GM12878 (cell line): Measurements from ENCODE around the gene SMARCB1. TPM values are rescaled to one million over a fixed set of nuclear protein-coding genes. Genes with fewer than 3 reads are reported as not detected.
A peak's percentile ranks its signal among the peaks of the same experiment; 100 is the strongest.

Experiments
- ATAC-seq: fragments of 200-7000 bp; cut with Tn5 transposase; 3 replicates; pipeline ENCODE4 v1.9.1; 2020; ENCODE audit warnings: mild to moderate bottlenecking, moderate library complexity
- BruUV-seq: library from RNA; stranded (reverse); fragments of 400-500 nt; replicated peaks from 2 replicates; lab custom pipeline; 2021; lab: Mats Ljungman, UMichigan
- CTCF ChIA-PET: fragments of 300-600 bp; sonication (Branson Sonifier 250); formaldehyde crosslinking; extraction: SDS; loops from one replicate; lab custom pipeline; 2021; ENCODE audit warnings: inconsistent platforms; lab: Yijun Ruan, JAX
- POLR2A ChIA-PET: fragments of 350-600 bp; formaldehyde crosslinking; extraction: SDS; loops from one replicate; lab custom pipeline; 2021; ENCODE audit warnings: inconsistent platforms; lab: Charles Lee
- RAD21 ChIA-PET: fragments of 300-600 bp; sonication (Branson Sonifier 250); formaldehyde crosslinking; loops from one replicate; lab custom pipeline; 2023; ENCODE audit warnings: antibody characterized with exemption; ENCODE audit not compliant: unreplicated experiment; lab: Charles Lee
- SMC1A ChIA-PET: fragments of 300-600 bp; sonication (Branson Sonifier 250); formaldehyde crosslinking; loops from one replicate; lab custom pipeline; 2023; ENCODE audit not compliant: unreplicated experiment, uncharacterized antibody; lab: Charles Lee
- DNase-seq: peaks from one replicate; pipeline ENCODE4 v3.0.0-alpha.2; 2011; ENCODE audit warnings: low read depth, low spot score
- FAIRE-seq: peaks from 3 replicates; lab custom pipeline; 2011; peaks lifted over from hg19 to GRCh38; lab: Jason Lieb, UNC
- H2AFZ ChIP-seq: 2 replicates; pipeline ENCODE4 v1.6.0; 2011; ENCODE audit warnings: low read depth, low read length, control low read depth; ENCODE audit not compliant: control insufficient read depth
- H3K27ac ChIP-seq: 2 replicates; pipeline ENCODE4 v1.5.1; 2011; ENCODE audit warnings: control low read depth; ENCODE audit not compliant: control insufficient read depth, insufficient read depth
- H3K27me3 ChIP-seq, 2 experiments: replicated peaks in 1 of 2; 2 replicates each; pipeline versions ENCODE4 v1.6.0 to v1.6.1; 2011; ENCODE audit warnings: low read length in 1 of 2; ENCODE audit not compliant: control insufficient read depth in 2 of 2, insufficient read depth in 2 of 2
- H3K36me3 ChIP-seq, 2 experiments: 2 replicates each; pipeline ENCODE4 v1.5.1; 2011; ENCODE audit warnings: low read length in 1 of 2; ENCODE audit not compliant: control insufficient read depth in 2 of 2, insufficient read depth in 2 of 2
- H3K4me1 ChIP-seq: 2 replicates; pipeline ENCODE4 v1.6.1; 2011; ENCODE audit warnings: mild to moderate bottlenecking, low read length, moderate library complexity, mixed read lengths; ENCODE audit not compliant: control insufficient read depth, insufficient read depth
- H3K4me2 ChIP-seq: 2 replicates; pipeline ENCODE4 v1.6.0; 2011; ENCODE audit warnings: control low read depth; ENCODE audit not compliant: control insufficient read depth, insufficient read depth
- H3K4me3 ChIP-seq: fragments of 200-600 bp; sonication (generic); 2 replicates; pipeline ENCODE4 v1.5.1; 2016
- H3K79me2 ChIP-seq: 2 replicates; pipeline ENCODE4 v1.6.0; 2011; ENCODE audit warnings: low read length; ENCODE audit not compliant: control insufficient read depth, insufficient read depth
- H3K9ac ChIP-seq: 2 replicates; pipeline ENCODE4 v1.8.0; 2011; ENCODE audit warnings: low read length, control low read depth, mixed read lengths; ENCODE audit not compliant: control insufficient read depth, insufficient read depth
- H3K9me3 ChIP-seq: replicated peaks from 3 replicates; pipeline ENCODE4 v1.5.1; 2011; ENCODE audit warnings: mild to moderate bottlenecking, low read length; ENCODE audit not compliant: control insufficient read depth, insufficient read depth
- H4K20me1 ChIP-seq: 2 replicates; pipeline ENCODE4 v1.6.0; 2011; ENCODE audit not compliant: control insufficient read depth, insufficient read depth
- BACH1 ChIP-seq: fragments of 450-650 bp; IDR thresholded peaks from 2 replicates; pipeline ENCODE4 v1.6.1; 2017; ENCODE audit warnings: mild to moderate bottlenecking, borderline replicate concordance
- CHD2 ChIP-seq: IDR thresholded peaks from 2 replicates; pipeline ENCODE4 v1.6.1; 2011; ENCODE audit warnings: low read depth, low read length, improper control_type of control experiment, borderline replicate concordance
- CUX1 ChIP-seq: IDR thresholded peaks from 2 replicates; pipeline ENCODE4 v1.6.1; 2012; ENCODE audit warnings: improper control_type of control experiment, low read depth, low read length; ENCODE audit not compliant: insufficient replicate concordance
- FOXK2 ChIP-seq: fragments of 450-650 bp; IDR thresholded peaks from 2 replicates; pipeline ENCODE4 v1.6.1; 2017; ENCODE audit warnings: mild to moderate bottlenecking, moderate library complexity
- HCFC1 ChIP-seq: fragments of 150-350 bp; IDR thresholded peaks from 2 replicates; pipeline ENCODE4 v1.6.1; 2014; ENCODE audit warnings: low read length
- NFYB ChIP-seq: IDR thresholded peaks from 2 replicates; pipeline ENCODE4 v1.6.1; 2011; ENCODE audit warnings: low read depth, mild to moderate bottlenecking, low read length, improper control_type of control experiment, moderate library complexity; ENCODE audit not compliant: insufficient read depth
- RELA ChIP-seq: fragments of 450-650 bp; IDR thresholded peaks from 2 replicates; pipeline ENCODE4 v1.8.0; 2014; ENCODE audit warnings: borderline replicate concordance; ENCODE audit not compliant: partially characterized antibody
- WGBS: methylation state at CpG from one replicate; pipeline ENCODE4 v1.1.6; 2016; ENCODE audit warnings: low lambda C conversion rate; ENCODE audit not compliant: insufficient replicate concordance, insufficient coverage; ENCODE audit errors: missing lambda C conversion rate; 5-methylcytosine and 5-hydroxymethylcytosine counted together
- in situ Hi-C: fragments of 300-500 bp; cut with MboI; formaldehyde crosslinking; loops from 9 replicates; pipeline ENCODE4 v1.14.3; 2018; ENCODE audit warnings: mixed read lengths
- intact Hi-C: fragments of 100-400 bp; cut with micrococcal nuclease; formaldehyde crosslinking; loops from one replicate; pipeline ENCODE4 v1.14.2; 2022; ENCODE audit not compliant: unreplicated experiment
- polyA plus RNA-seq, 11 experiments: library from polyadenylated mRNA; depleted of rRNA in 4 of 11; unstranded in 6 of 11; stranded (reverse) in 5 of 11; fragments of >200 nt; fragmentation: Nextera tagmentation in 4 of 11; fragmentation: Illumina TruSeq in 1 of 11; extraction: Ambion mirVana in 4 of 11; extraction: Trizol in 1 of 11; gene quantifications; 1 replicate in 1 of 11; 2 replicates in 10 of 11; pipeline versions ENCODE4 v1.2.1 to v1.2.3, GENCODE V29; 2011 to 2016; ENCODE audit warnings: inconsistent platforms in 2 of 11, missing spikeins in 2 of 11, low read depth in 1 of 11
- total RNA-seq, 4 experiments: library from RNA; depleted of rRNA in 3 of 4; stranded (reverse); fragments of >200 nt in 3 of 4; fragmentation: Illumina TruSeq in 1 of 4; extraction: Trizol in 1 of 4; gene quantifications; 2 replicates each; pipeline versions ENCODE4 v1.2.1 to v1.2.3, GENCODE V29; 2013 to 2021
- TF ChIP-seq, protein P1 (sequence below): IDR thresholded peaks from 2 replicates; pipeline ENCODE4 v1.6.1; 2012; ENCODE audit warnings: low read depth, low read length, improper control_type of control experiment
- TF ChIP-seq, protein P2 (sequence below): IDR thresholded peaks from 2 replicates; pipeline ENCODE4 v1.6.1; 2011; ENCODE audit warnings: borderline replicate concordance, low read depth, mild to moderate bottlenecking, moderate library complexity, low read length; ENCODE audit not compliant: insufficient read depth, poor library complexity, severe bottlenecking

SMARCB1 gene
- total and polyA plus RNA-seq, 10 of the 15 experiments (the other 5 are each of a cell fraction or from before 2014, with no cell fraction given): 9.1 to 215 (median 183) TPM

DNA sequence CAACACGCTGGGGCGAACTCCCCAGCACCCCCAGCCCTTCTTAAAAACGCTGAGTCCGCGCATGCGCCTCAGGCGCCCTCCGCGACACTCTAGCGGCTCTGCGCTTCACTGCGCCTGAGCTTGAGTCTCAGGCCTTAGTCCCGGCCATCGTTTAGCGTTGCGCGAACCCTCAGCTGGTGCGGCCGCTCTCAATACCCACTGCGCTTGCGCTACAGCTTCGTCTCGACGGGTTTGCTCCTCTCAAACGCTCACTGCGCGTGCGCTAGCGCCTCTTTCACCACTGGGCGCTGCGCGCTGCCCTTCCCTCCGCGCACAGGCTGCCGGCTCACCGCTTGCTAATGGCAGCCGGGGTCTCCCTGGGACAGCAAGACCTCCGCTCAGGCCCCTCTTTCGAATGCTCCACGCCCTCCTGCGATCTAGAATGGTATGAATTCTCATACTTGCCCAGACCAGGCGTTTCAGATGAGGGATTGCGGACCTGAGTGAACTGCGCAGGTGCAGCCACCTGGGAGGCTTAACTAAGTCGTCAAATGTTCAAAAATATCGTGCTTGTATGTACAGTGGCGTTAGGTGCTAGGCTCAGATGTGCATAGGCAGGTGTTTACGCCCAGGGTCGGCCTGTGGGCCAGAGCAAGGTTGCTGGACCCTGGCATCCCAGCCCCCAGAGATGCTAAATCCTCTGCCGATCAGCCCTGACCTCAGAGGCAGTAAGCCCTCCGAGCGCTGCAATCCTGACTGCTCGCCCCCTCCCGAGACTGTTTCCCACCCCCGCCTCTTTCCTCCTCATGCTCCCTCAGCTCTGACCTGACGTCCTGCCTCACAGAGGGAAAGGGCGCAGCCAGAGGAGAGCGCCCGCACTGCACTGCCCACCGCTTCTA lies 71.1 kb downstream of the SMARCB1 start, which contains the start of gene SLC2A11 (continued):
- TF ChIP-seq, protein P1, sequence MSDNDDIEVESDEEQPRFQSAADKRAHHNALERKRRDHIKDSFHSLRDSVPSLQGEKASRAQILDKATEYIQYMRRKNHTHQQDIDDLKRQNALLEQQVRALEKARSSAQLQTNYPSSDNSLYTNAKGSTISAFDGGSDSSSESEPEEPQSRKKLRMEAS: peak; percentile 20
- no peak for TF ChIP-seq CUX1
- TF ChIP-seq, all 136 proteins: peak for 37

DNA sequence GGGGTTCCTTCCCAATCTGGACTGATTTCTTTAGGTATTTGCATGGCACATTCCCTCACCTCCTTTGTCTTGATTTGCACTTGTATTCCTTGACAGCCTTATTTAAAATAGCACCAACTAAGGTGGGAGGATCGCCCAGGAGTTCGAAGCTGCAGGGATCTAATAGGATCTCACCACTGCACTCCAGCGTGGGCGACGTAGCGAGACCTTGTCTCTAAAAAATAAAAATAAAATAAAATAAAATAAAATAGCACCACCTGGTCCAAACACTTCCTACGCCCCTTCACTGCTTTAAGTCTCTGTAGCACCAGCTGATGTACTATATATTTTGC lies 71.7 kb downstream of the SMARCB1 start:
- in situ Hi-C loops: no loop called here
- Histone ChIP-seq H3K4me1 (peaks cover 11% of the 10 kb centered on the region), H3K9ac (peak overlapping the region; percentile 94), H3K79me2 (peaks cover 7% of the 10 kb centered on the region), H3K9me3 (no peaks in the 10 kb centered on the region), H3K4me2 (peak overlapping the region; percentile 98), H3K36me3 (no peaks in the 10 kb centered on the region; a peak in 1 of 4 replicates), H3K27ac (peak overlapping the region; percentile 91; the same call in 1 of the 2 replicates), H2AFZ (peak overlapping the region; percentile 100), H3K27me3 (no peaks in the 10 kb centered on the region), H3K4me3 (peak overlapping the region; percentile 89), H4K20me1 (no peaks in the 10 kb centered on the region)
- intact Hi-C loops: no loop called here
- no TSS peak for BruUV-seq
- DNase-seq (no peak), FAIRE-seq (no peak), ATAC-seq (no peak)
- 30% methylated on average over 7 of the region's 7 CpGs for WGBS
- RAD21 ChIA-PET: interaction anchor here (0.6 to 3.4 kb wide), 6 partner anchors 13 to 92 kb away, joined by 3 to 30 read pairs (median 10); partner anchors contain the start of genes CHCHD10 and MIF
- POLR2A ChIA-PET: interaction anchor here (0.5 to 3.7 kb wide), 10 partner anchors 10 to 714 kb away, joined by 3 to 41 read pairs (median 4); partner anchors contain the start of gene MIF
- CTCF ChIA-PET: interaction anchor here (0.7 to 2.9 kb wide), 18 partner anchors 9 to 899 kb away, joined by 3 to 45 read pairs (median 4); partner anchors contain the start of genes CHCHD10 and MIF
- SMC1A ChIA-PET: interaction anchor here (0.7 to 3.0 kb wide), 11 partner anchors 8 to 384 kb away, joined by 3 to 18 read pairs (median 3); partner anchors contain the start of genes DERL3 and MIF
- TF ChIP-seq CHD2 (no peak), RELA (no peak), HCFC1 (no peak), BACH1 (no peak), NFYB (no peak), FOXK2 (no peak)
- TF ChIP-seq, protein P2, sequence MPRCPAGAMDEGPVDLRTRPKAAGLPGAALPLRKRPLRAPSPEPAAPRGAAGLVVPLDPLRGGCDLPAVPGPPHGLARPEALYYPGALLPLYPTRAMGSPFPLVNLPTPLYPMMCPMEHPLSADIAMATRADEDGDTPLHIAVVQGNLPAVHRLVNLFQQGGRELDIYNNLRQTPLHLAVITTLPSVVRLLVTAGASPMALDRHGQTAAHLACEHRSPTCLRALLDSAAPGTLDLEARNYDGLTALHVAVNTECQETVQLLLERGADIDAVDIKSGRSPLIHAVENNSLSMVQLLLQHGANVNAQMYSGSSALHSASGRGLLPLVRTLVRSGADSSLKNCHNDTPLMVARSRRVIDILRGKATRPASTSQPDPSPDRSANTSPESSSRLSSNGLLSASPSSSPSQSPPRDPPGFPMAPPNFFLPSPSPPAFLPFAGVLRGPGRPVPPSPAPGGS: no peak
